ENCODE data around the gene SGCD.

DNA sequence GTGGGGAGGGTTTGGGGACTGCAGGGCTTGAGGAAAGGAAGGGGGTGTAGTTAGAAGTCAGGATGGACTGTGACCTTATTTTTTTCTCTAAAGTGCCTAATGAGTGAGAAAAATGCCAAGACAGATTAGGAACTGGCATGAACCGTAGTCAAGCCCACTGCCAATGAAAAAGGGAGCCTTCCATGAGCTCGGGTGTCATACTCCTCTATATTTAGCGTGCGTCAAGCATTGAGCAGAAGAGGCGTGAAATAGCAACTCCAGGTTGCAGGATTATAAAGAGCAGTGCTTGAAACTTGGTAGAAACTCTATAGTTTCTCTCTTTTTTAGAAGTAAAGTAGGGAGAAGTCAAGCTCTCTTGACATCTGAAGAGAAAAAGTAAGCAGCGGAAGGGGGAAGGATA, 1.8 kb downstream of the SGCD start:
- TF ChIP-seq, protein P1, sequence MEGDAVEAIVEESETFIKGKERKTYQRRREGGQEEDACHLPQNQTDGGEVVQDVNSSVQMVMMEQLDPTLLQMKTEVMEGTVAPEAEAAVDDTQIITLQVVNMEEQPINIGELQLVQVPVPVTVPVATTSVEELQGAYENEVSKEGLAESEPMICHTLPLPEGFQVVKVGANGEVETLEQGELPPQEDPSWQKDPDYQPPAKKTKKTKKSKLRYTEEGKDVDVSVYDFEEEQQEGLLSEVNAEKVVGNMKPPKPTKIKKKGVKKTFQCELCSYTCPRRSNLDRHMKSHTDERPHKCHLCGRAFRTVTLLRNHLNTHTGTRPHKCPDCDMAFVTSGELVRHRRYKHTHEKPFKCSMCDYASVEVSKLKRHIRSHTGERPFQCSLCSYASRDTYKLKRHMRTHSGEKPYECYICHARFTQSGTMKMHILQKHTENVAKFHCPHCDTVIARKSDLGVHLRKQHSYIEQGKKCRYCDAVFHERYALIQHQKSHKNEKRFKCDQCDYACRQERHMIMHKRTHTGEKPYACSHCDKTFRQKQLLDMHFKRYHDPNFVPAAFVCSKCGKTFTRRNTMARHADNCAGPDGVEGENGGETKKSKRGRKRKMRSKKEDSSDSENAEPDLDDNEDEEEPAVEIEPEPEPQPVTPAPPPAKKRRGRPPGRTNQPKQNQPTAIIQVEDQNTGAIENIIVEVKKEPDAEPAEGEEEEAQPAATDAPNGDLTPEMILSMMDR (IDR thresholded peaks at IDR 0.05; ENCODE audit: low read depth, low read length): no peak
- TF ChIP-seq EZH2phosphoT487 (IDR thresholded peaks at IDR 0.05; ENCODE audit: low read depth): no peak
